Suprapubic skin (tissue), 4 donors: ENCODE measurements around the gene OVOL1.

Experiments used
- EP300 ChIP-seq: sonication (generic); formaldehyde crosslinking; IDR thresholded peaks from one replicate; pipeline ENCODE4 v1.6.1; 2017; ENCODE audit warnings: antibody characterized with exemption
- POLR2AphosphoS5 ChIP-seq, 3 donors: sonication (generic); formaldehyde crosslinking; IDR thresholded peaks; one replicate each; pipeline ENCODE4 v1.6.1; 2017; ENCODE audit warnings: antibody characterized with exemption in 3 of 3
- TF ChIP-seq, protein P1 (sequence below), 2 donors: fragments of 200-600 bp in 1 of 2; fragments of 450-650 bp in 1 of 2; sonication (generic) in 1 of 2; IDR thresholded peaks; one replicate each; pipeline ENCODE4 v1.5.1; 2016 to 2019; ENCODE audit warnings: antibody characterized with exemption in 2 of 2, mild to moderate bottlenecking in 1 of 2, moderate library complexity in 1 of 2

DNA sequence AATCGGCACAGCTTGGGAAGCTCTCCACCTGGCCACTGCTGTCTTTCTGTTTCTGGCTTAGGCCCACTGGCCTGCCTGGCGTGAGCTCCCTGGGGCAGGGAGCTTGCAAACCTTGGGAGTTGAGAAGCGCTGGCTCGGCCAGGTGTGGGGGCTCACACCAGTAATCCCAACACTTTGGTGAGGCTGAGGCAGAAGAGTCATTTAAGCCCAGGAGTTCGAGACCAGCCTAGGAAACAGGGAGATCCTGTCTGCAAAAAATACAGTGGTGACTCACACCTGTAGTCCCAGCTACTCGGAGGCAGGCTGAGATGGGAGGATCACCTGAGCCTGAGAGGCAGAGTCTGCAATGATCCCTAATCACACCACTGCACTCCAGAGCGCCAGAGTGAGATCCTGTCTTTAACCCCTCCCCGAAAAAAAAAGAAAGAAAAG lies 10.1 kb upstream of the OVOL1 start:
- no peak for TF ChIP-seq POLR2AphosphoS5 (IDR thresholded peaks at IDR 0.05)
- TF ChIP-seq EP300 = no peak
- TF ChIP-seq, protein P1, sequence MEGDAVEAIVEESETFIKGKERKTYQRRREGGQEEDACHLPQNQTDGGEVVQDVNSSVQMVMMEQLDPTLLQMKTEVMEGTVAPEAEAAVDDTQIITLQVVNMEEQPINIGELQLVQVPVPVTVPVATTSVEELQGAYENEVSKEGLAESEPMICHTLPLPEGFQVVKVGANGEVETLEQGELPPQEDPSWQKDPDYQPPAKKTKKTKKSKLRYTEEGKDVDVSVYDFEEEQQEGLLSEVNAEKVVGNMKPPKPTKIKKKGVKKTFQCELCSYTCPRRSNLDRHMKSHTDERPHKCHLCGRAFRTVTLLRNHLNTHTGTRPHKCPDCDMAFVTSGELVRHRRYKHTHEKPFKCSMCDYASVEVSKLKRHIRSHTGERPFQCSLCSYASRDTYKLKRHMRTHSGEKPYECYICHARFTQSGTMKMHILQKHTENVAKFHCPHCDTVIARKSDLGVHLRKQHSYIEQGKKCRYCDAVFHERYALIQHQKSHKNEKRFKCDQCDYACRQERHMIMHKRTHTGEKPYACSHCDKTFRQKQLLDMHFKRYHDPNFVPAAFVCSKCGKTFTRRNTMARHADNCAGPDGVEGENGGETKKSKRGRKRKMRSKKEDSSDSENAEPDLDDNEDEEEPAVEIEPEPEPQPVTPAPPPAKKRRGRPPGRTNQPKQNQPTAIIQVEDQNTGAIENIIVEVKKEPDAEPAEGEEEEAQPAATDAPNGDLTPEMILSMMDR (IDR thresholded peaks at IDR 0.05) = no peak
